Subcutaneous adipose tissue (tissue), 4 donors: ENCODE data around the gene IGSF9B. TPM values are rescaled to one million over a fixed set of nuclear protein-coding genes. Genes with fewer than 3 reads are reported as not detected.

Source experiments
- CTCF ChIP-seq: fragments of 450-650 bp; IDR thresholded peaks from one replicate; pipeline ENCODE4 v1.5.1; 2016; ENCODE audit warnings: low read depth, mild to moderate bottlenecking, control low read depth, antibody characterized with exemption, moderate library complexity
- total RNA-seq, 4 donors: library from RNA; depleted of rRNA; stranded (reverse); fragments of >200 nt; gene quantifications; one replicate each; pipeline ENCODE4 v1.1.0, GENCODE V29; 2016

IGSF9B gene
- total RNA-seq, 4 donors from 2014 or later, result 1.0 to 6.8 (median 2.3) TPM

- no peak for TF ChIP-seq CTCF
These were observed 28.1 kb downstream of the IGSF9B start for GRCh38 chr11:133928628-133929059.

- no peak for TF ChIP-seq CTCF
These were observed 28.8 kb downstream of the IGSF9B start for GRCh38 chr11:133927690-133928627.

GRCh38 chr11:133926466-133927246, 30.1 kb downstream of the IGSF9B start:
- no peak for TF ChIP-seq CTCF

- no peak for TF ChIP-seq CTCF
These were observed 31.0 kb downstream of the IGSF9B start for GRCh38 chr11:133925756-133926155.

- no peak for TF ChIP-seq CTCF
These were observed 32.1 kb downstream of the IGSF9B start for GRCh38 chr11:133924661-133925060.

- TF ChIP-seq CTCF, result no peak
These were observed 34.5 kb downstream of the IGSF9B start for GRCh38 chr11:133922078-133922870.
